C4-2B (cell line): ENCODE measurements around the gene EMILIN1.

Experiments
- H3K27ac ChIP-seq: fragments of 450-650 bp; 2 replicates; pipeline ENCODE4 v1.5.1; 2017
- CTCF ChIP-seq: fragments of 450-650 bp; conservative IDR thresholded peaks from 2 replicates; pipeline ENCODE4 v1.5.1; 2017; ENCODE audit warnings: mild to moderate bottlenecking
- ZFX ChIP-seq: fragments of 450-650 bp; IDR thresholded peaks from 2 replicates; pipeline ENCODE4 v1.6.1; 2017

The EMILIN1 gene

GRCh38 chr2:27057184-27057583, 21.2 kb upstream of the EMILIN1 start:
- TF ChIP-seq CTCF (no peak), ZFX (no peak)
- H3K27ac ChIP-seq, result no peak overlapping the region

- TF ChIP-seq ZFX, result no peak
- no peak for TF ChIP-seq CTCF
- no peak overlapping the region for H3K27ac ChIP-seq
Measured at GRCh38 chr2:27058210-27058609, 20.2 kb upstream of the EMILIN1 start.

GRCh38 chr2:27059141-27059820, 19.1 kb upstream of the EMILIN1 start:
- TF ChIP-seq ZFX (no peak), CTCF (no peak)
- H3K27ac ChIP-seq, result no peak overlapping the region

GRCh38 chr2:27060323-27060722, 18.1 kb upstream of the EMILIN1 start:
- H3K27ac ChIP-seq, result no peak overlapping the region
- TF ChIP-seq ZFX (no peak), CTCF (no peak)

- TF ChIP-seq ZFX, result no peak
- TF ChIP-seq CTCF, result no peak
- H3K27ac ChIP-seq, result no peak overlapping the region
Measured at GRCh38 chr2:27065128-27065527, 13.3 kb upstream of the EMILIN1 start.

- no peak overlapping the region for H3K27ac ChIP-seq
- TF ChIP-seq ZFX (no peak), CTCF (no peak)
Measured at GRCh38 chr2:27067385-27067784, 11.0 kb upstream of the EMILIN1 start.

GRCh38 chr2:27069436-27069835, 9.0 kb upstream of the EMILIN1 start:
- no peak for TF ChIP-seq CTCF
- TF ChIP-seq ZFX, result no peak
- no peak overlapping the region for H3K27ac ChIP-seq
